Transverse colon (tissue), 4 donors: ENCODE measurements around the gene TUBD1. TPM values are rescaled to one million over a fixed set of nuclear protein-coding genes. Genes with fewer than 3 reads are reported as not detected.
A peak's percentile ranks its signal among the peaks of the same experiment; 100 is the strongest.
"Not testable (repeated sequence)": the region's sequence is repeated elsewhere in the genome, so short reads cannot be mapped to it uniquely, and the experiment has no call there.

Experiments
- DNase-seq: peaks from one replicate; pipeline ENCODE4 v3.0.0-alpha.2; 2019
- H3K27ac ChIP-seq, 4 donors: fragments of 200-600 bp; sonication (generic); 2 replicates each; pipeline ENCODE4 v1.5.1; 2016 to 2018; ENCODE audit warnings: inconsistent platforms in 4 of 4
- H3K27me3 ChIP-seq: fragments of 200-600 bp; sonication (generic); 2 replicates; pipeline ENCODE4 v1.5.1; 2017; ENCODE audit warnings: inconsistent platforms
- H3K36me3 ChIP-seq, 4 donors: fragments of 200-600 bp; sonication (generic); 2 replicates each; pipeline ENCODE4 v1.5.1; 2017 to 2019; ENCODE audit warnings: inconsistent platforms in 4 of 4
- H3K4me1 ChIP-seq, 4 donors: fragments of 200-600 bp; sonication (generic); 2 replicates each; pipeline ENCODE4 v1.5.1; 2017 to 2020; ENCODE audit warnings: inconsistent platforms in 4 of 4
- H3K4me3 ChIP-seq, 4 donors: fragments of 200-600 bp; sonication (generic); 1 replicate in 1 of 4; 2 replicates in 3 of 4; pipeline versions ENCODE4 v1.5.1 to v1.6.1; 2017 to 2019; ENCODE audit warnings: inconsistent platforms in 4 of 4
- H3K9me3 ChIP-seq, 2 donors: fragments of 200-600 bp; sonication (generic); 2 replicates each; pipeline ENCODE4 v1.5.1; 2017 to 2019; ENCODE audit warnings: inconsistent platforms in 2 of 2
- CTCF ChIP-seq, 5 experiments: fragments of 200-600 bp in 3 of 5; fragments of 450-650 bp in 2 of 5; sonication (generic) in 3 of 5; IDR thresholded peaks; 1 replicate in 2 of 5; 2 replicates in 3 of 5; pipeline ENCODE4 v1.5.1; 2016 to 2017; ENCODE audit warnings: antibody characterized with exemption in 5 of 5, inconsistent platforms in 3 of 5, mild to moderate bottlenecking in 2 of 5, moderate library complexity in 1 of 5
- EP300 ChIP-seq: sonication (generic); formaldehyde crosslinking; IDR thresholded peaks from one replicate; pipeline ENCODE4 v1.6.1; 2017; ENCODE audit warnings: antibody characterized with exemption, low read depth
- POLR2A ChIP-seq: fragments of 450-650 bp; IDR thresholded peaks from one replicate; pipeline ENCODE4 v1.6.1; 2016; ENCODE audit warnings: antibody characterized with exemption, mild to moderate bottlenecking, moderate library complexity
- POLR2AphosphoS5 ChIP-seq, 3 donors: sonication (generic); formaldehyde crosslinking; IDR thresholded peaks; one replicate each; pipeline ENCODE4 v1.6.1; 2016; ENCODE audit warnings: antibody characterized with exemption in 3 of 3
- WGBS, 2 donors: methylation state at CpG; one replicate each; pipeline ENCODE4 v1.1.5; 2018; ENCODE audit warnings: low coverage in 1 of 2; 5-methylcytosine and 5-hydroxymethylcytosine counted together
- in situ Hi-C, 4 donors: fragments of 200-750 bp; cut with MboI; loops; one replicate each; pipeline versions ENCODE4 v1.15.0 to v1.15.1; 2017; ENCODE audit warnings: low sequenced_read_pairs in 3 of 4, low pct_ligation_motif_present in 1 of 4, low pct_unique_long_range_greater_than_20kb in 1 of 4
- intact Hi-C: fragments of 100-400 bp; cut with DNase I; formaldehyde crosslinking; loops from one replicate; pipeline ENCODE4 v1.15.1; 2023; ENCODE audit warnings: low total_unique reads
- total RNA-seq, 4 donors: library from RNA; depleted of rRNA; stranded (reverse); fragments of >200 nt; gene quantifications; one replicate each; pipeline ENCODE4 v1.1.0, GENCODE V29; 2016

The TUBD1 gene
- total RNA-seq: 10 to 100 TPM in 1 of 4 donors, 1 to 10 TPM in 2, under 1 TPM in 1; 0.80 to 13.3 (median 4.1) TPM

- peaks cover 0 to 5% (median 0%) of the 10 kb centered on the region in 4 donors for H3K36me3 ChIP-seq
- peaks cover 13 to 28% (median 23%) of the 10 kb centered on the region in 4 donors for H3K4me1 ChIP-seq
- DNase-seq: peak; percentile 98
- H3K27me3 ChIP-seq: no peaks in the 10 kb centered on the region
- in situ Hi-C loops: no loop called here
- H3K9me3 ChIP-seq: no peaks in the 10 kb centered on the region
- peak within 1 kb of the TSS; percentile 93 to 96 (median 94) for H3K27ac ChIP-seq
- TF ChIP-seq POLR2AphosphoS5 (IDR thresholded peaks at IDR 0.05): peak; percentile 95 to 97 (median 96)
- TF ChIP-seq EP300: no peak
- TF ChIP-seq CTCF (IDR thresholded peaks at IDR 0.05): peak in 1 of 5 experiments; percentile 4
- TF ChIP-seq POLR2A: peak; percentile 96
- 0% methylated on average over 8 to 56 of the region's 61 CpGs for WGBS, 2 donors
- peak within 1 kb of the TSS; percentile 87 to 99 (median 97) for H3K4me3 ChIP-seq
- intact Hi-C loops: no loop called here
Observed at GRCh38 chr17:59892924-59893675, at the start of gene TUBD1, which contains the start of gene RPS6KB1. TUBD1 (minus strand) TSS chr17:59892943; CDS start chr17:59891002, 1,941 bp downstream. RPS6KB1 (plus strand) TSS chr17:59893121; CDS start chr17:59893185, 64 bp downstream.

GRCh38 chr17:59941131-59941530 lies 48.4 kb upstream of the TUBD1 start:
- TF ChIP-seq CTCF (IDR thresholded peaks at IDR 0.05) (no peak), POLR2AphosphoS5 (IDR thresholded peaks at IDR 0.05) (no peak), POLR2A (no peak), EP300 (no peak)
- no peak overlapping the region for H3K4me3 ChIP-seq
- no peaks in the 10 kb centered on the region for H3K9me3 ChIP-seq
- in situ Hi-C loops: no loop called here
- no peak overlapping the region for H3K27ac ChIP-seq
- no peaks in the 10 kb centered on the region for H3K27me3 ChIP-seq
- WGBS, 2 donors: 89 to 100% methylated on average over 1 of the region's 1 CpG
- DNase-seq: no peak
- no peaks in the 10 kb centered on the region for H3K4me1 ChIP-seq
- H3K36me3 ChIP-seq: peaks cover 0 to 56% (median 22%) of the 10 kb centered on the region in 4 donors
- intact Hi-C loops: no loop called here

GRCh38 chr17:59940697-59941096 lies 48.0 kb upstream of the TUBD1 start:
- intact Hi-C loops, H3K4me3 ChIP-seq, H3K27ac ChIP-seq, H3K4me1 ChIP-seq, DNase-seq, in situ Hi-C loops, H3K27me3 ChIP-seq, H3K9me3 ChIP-seq: not testable (repeated sequence)
- 76 to 78% methylated on average over 3 of the region's 3 CpGs for WGBS, 2 donors
- peaks cover 0 to 56% (median 21%) of the 10 kb centered on the region in 4 donors for H3K36me3 ChIP-seq

GRCh38 chr17:59933317-59933716 lies 40.6 kb upstream of the TUBD1 start:
- intact Hi-C loops, in situ Hi-C loops, H3K9me3 ChIP-seq, H3K27ac ChIP-seq, H3K27me3 ChIP-seq, DNase-seq, H3K4me3 ChIP-seq, H3K4me1 ChIP-seq: not testable (repeated sequence)
- WGBS, 2 donors: 97 to 100% methylated on average over 1 of the region's 1 CpG
- H3K36me3 ChIP-seq: peaks cover 0 to 89% (median 32%) of the 10 kb centered on the region in 4 donors

- H3K4me1 ChIP-seq, H3K9me3 ChIP-seq, H3K27ac ChIP-seq, H3K4me3 ChIP-seq, DNase-seq, in situ Hi-C loops, H3K27me3 ChIP-seq, intact Hi-C loops: not testable (repeated sequence)
- peaks cover 0 to 76% (median 31%) of the 10 kb centered on the region in 4 donors for H3K36me3 ChIP-seq
- WGBS, 2 donors: 20 to 62% methylated on average over 2 to 3 of the region's 3 CpGs
Observed at GRCh38 chr17:59930768-59931167, 38.0 kb upstream of the TUBD1 start.

- in situ Hi-C loops: not testable (repeated sequence)
Observed at GRCh38 chr17:59930121-59930520, 37.4 kb upstream of the TUBD1 start.

GRCh38 chr17:59920637-59921036 lies 27.9 kb upstream of the TUBD1 start:
- 99 to 100% methylated on average over 1 to 5 of the region's 5 CpGs for WGBS, 2 donors
- H3K4me3 ChIP-seq, H3K27me3 ChIP-seq, H3K9me3 ChIP-seq, H3K27ac ChIP-seq, H3K4me1 ChIP-seq, DNase-seq: not testable (repeated sequence)
- intact Hi-C loops: loop anchor here (10.0 kb wide), 1 partner anchor 974 kb away; no protein-coding TSS in a partner anchor
- peaks cover 0 to 61% (median 23%) of the 10 kb centered on the region in 4 donors for H3K36me3 ChIP-seq
- in situ Hi-C loops: loop anchor here in 2 of 4 donors (25.0 kb wide), 2 partner anchors 117 to 167 kb away; partner anchors contain the start of gene HEATR6 (in 1 of the 2)

More at GRCh38 chr17:59930121-59930520, 37.4 kb upstream of the TUBD1 start:
- H3K27me3 ChIP-seq, intact Hi-C loops, H3K4me3 ChIP-seq, H3K4me1 ChIP-seq, H3K27ac ChIP-seq, DNase-seq, H3K9me3 ChIP-seq: not testable (repeated sequence)
- WGBS, 2 donors: 100% methylated on average over 1 to 2 of the region's 2 CpGs
- peaks cover 0 to 69% (median 29%) of the 10 kb centered on the region in 4 donors for H3K36me3 ChIP-seq
